ENCODE measurements around the gene MED12.

DNA sequence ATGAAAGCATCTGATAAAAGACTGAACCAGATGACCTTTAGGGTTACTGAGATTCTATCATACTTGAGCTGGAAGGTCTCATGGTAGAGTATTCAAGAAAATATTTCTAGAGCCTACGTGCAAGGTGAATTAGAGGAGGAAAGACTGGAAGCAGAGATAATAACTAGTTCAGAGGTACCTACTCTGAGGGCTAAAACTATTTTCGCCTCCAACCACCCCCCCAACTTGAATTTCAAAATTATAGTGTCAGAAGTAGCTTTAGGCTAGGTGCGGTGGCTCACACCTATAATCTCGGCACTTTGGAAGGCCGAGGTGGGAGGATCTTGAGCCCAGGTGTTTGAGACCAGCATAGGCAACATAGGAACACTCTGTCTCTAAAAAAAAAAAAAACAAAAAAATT is 57.1 kb downstream of the MED12 start:
- TF ChIP-seq, protein P1, sequence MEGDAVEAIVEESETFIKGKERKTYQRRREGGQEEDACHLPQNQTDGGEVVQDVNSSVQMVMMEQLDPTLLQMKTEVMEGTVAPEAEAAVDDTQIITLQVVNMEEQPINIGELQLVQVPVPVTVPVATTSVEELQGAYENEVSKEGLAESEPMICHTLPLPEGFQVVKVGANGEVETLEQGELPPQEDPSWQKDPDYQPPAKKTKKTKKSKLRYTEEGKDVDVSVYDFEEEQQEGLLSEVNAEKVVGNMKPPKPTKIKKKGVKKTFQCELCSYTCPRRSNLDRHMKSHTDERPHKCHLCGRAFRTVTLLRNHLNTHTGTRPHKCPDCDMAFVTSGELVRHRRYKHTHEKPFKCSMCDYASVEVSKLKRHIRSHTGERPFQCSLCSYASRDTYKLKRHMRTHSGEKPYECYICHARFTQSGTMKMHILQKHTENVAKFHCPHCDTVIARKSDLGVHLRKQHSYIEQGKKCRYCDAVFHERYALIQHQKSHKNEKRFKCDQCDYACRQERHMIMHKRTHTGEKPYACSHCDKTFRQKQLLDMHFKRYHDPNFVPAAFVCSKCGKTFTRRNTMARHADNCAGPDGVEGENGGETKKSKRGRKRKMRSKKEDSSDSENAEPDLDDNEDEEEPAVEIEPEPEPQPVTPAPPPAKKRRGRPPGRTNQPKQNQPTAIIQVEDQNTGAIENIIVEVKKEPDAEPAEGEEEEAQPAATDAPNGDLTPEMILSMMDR (conservative IDR thresholded peaks at IDR 0.05; ENCODE audit: low read depth in 2 of 2) = no peak
- no peak for TF ChIP-seq EZH2phosphoT487 (IDR thresholded peaks at IDR 0.05; ENCODE audit: unreplicated experiment)
- TF ChIP-seq EZH2 (IDR thresholded peaks at IDR 0.05; ENCODE audit: low read depth, unreplicated experiment) = no peak
- no peak for TF ChIP-seq POLR2AphosphoS5 (IDR thresholded peaks at IDR 0.05; ENCODE audit: low read depth)
- TF ChIP-seq, protein P2, sequence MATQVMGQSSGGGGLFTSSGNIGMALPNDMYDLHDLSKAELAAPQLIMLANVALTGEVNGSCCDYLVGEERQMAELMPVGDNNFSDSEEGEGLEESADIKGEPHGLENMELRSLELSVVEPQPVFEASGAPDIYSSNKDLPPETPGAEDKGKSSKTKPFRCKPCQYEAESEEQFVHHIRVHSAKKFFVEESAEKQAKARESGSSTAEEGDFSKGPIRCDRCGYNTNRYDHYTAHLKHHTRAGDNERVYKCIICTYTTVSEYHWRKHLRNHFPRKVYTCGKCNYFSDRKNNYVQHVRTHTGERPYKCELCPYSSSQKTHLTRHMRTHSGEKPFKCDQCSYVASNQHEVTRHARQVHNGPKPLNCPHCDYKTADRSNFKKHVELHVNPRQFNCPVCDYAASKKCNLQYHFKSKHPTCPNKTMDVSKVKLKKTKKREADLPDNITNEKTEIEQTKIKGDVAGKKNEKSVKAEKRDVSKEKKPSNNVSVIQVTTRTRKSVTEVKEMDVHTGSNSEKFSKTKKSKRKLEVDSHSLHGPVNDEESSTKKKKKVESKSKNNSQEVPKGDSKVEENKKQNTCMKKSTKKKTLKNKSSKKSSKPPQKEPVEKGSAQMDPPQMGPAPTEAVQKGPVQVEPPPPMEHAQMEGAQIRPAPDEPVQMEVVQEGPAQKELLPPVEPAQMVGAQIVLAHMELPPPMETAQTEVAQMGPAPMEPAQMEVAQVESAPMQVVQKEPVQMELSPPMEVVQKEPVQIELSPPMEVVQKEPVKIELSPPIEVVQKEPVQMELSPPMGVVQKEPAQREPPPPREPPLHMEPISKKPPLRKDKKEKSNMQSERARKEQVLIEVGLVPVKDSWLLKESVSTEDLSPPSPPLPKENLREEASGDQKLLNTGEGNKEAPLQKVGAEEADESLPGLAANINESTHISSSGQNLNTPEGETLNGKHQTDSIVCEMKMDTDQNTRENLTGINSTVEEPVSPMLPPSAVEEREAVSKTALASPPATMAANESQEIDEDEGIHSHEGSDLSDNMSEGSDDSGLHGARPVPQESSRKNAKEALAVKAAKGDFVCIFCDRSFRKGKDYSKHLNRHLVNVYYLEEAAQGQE (IDR thresholded peaks at IDR 0.05; ENCODE audit: unreplicated experiment) = no peak
- TF ChIP-seq ZNF331 (CRISPR knock-in tag; IDR thresholded peaks at IDR 0.05; ENCODE audit: low read depth) = no peak
- TF ChIP-seq NANOG (IDR thresholded peaks at IDR 0.05; ENCODE audit: borderline replicate concordance) = no peak
- no peak for TF ChIP-seq CREB1 (CRISPR knock-in tag; IDR thresholded peaks at IDR 0.05; ENCODE audit: low read depth)
- TF ChIP-seq, protein P3, sequence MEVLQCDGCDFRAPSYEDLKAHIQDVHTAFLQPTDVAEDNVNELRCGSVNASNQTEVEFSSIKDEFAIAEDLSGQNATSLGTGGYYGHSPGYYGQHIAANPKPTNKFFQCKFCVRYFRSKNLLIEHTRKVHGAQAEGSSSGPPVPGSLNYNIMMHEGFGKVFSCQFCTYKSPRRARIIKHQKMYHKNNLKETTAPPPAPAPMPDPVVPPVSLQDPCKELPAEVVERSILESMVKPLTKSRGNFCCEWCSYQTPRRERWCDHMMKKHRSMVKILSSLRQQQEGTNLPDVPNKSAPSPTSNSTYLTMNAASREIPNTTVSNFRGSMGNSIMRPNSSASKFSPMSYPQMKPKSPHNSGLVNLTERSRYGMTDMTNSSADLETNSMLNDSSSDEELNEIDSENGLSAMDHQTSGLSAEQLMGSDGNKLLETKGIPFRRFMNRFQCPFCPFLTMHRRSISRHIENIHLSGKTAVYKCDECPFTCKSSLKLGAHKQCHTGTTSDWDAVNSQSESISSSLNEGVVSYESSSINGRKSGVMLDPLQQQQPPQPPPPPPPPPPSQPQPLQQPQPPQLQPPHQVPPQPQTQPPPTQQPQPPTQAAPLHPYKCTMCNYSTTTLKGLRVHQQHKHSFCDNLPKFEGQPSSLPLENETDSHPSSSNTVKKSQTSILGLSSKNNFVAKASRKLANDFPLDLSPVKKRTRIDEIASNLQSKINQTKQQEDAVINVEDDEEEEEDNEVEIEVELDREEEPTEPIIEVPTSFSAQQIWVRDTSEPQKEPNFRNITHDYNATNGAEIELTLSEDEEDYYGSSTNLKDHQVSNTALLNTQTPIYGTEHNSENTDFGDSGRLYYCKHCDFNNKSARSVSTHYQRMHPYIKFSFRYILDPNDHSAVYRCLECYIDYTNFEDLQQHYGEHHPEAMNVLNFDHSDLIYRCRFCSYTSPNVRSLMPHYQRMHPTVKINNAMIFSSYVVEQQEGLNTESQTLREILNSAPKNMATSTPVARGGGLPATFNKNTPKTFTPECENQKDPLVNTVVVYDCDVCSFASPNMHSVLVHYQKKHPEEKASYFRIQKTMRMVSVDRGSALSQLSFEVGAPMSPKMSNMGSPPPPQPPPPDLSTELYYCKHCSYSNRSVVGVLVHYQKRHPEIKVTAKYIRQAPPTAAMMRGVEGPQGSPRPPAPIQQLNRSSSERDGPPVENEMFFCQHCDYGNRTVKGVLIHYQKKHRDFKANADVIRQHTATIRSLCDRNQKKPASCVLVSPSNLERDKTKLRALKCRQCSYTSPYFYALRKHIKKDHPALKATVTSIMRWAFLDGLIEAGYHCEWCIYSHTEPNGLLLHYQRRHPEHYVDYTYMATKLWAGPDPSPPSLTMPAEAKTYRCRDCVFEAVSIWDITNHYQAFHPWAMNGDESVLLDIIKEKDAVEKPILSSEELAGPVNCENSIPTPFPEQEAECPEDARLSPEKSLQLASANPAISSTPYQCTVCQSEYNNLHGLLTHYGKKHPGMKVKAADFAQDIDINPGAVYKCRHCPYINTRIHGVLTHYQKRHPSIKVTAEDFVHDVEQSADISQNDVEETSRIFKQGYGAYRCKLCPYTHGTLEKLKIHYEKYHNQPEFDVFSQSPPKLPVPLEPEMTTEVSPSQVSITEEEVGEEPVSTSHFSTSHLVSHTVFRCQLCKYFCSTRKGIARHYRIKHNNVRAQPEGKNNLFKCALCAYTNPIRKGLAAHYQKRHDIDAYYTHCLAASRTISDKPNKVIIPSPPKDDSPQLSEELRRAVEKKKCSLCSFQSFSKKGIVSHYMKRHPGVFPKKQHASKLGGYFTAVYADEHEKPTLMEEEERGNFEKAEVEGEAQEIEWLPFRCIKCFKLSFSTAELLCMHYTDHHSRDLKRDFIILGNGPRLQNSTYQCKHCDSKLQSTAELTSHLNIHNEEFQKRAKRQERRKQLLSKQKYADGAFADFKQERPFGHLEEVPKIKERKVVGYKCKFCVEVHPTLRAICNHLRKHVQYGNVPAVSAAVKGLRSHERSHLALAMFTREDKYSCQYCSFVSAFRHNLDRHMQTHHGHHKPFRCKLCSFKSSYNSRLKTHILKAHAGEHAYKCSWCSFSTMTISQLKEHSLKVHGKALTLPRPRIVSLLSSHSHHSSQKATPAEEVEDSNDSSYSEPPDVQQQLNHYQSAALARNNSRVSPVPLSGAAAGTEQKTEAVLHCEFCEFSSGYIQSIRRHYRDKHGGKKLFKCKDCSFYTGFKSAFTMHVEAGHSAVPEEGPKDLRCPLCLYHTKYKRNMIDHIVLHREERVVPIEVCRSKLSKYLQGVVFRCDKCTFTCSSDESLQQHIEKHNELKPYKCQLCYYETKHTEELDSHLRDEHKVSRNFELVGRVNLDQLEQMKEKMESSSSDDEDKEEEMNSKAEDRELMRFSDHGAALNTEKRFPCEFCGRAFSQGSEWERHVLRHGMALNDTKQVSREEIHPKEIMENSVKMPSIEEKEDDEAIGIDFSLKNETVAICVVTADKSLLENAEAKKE (CRISPR knock-in tag; IDR thresholded peaks at IDR 0.05) = no peak
- no peak for TF ChIP-seq JUNB (IDR thresholded peaks at IDR 0.05; ENCODE audit: unreplicated experiment)

All from GM23338 (cell line).